SK-N-SH (cell line): ENCODE measurements around the gene GNB1L. TPM values are rescaled to one million over a fixed set of nuclear protein-coding genes. Genes with fewer than 3 reads are reported as not detected.

Source experiments
- CTCF ChIA-PET: fragments of 300-600, 350-600 bp; formaldehyde crosslinking; extraction: SDS; loops from one replicate; lab custom pipeline; 2021; lab: Yijun Ruan, JAX
- POLR2A ChIA-PET: fragments of 350-600 bp; sonication (Branson Sonifier 250); formaldehyde crosslinking; extraction: SDS; loops from one replicate; lab custom pipeline; 2020; ENCODE audit warnings: antibody characterized with exemption, inconsistent platforms; lab: Yijun Ruan, JAX
- DNase-seq: peaks from one replicate; pipeline ENCODE4 v3.0.0; 2012
- H2AFZ ChIP-seq: fragments of 200-600 bp; sonication (generic); 2 replicates; pipeline ENCODE4 v1.8.1; 2016; ENCODE audit warnings: antibody characterized with exemption, mild to moderate bottlenecking, low read depth
- H3F3A ChIP-seq: fragments of 200-600 bp; sonication (generic); replicated peaks from 2 replicates; pipeline ENCODE3; 2016; ENCODE audit warnings: antibody characterized with exemption, mild to moderate bottlenecking; ENCODE audit not compliant: insufficient read depth
- H3K27ac ChIP-seq, 2 experiments: fragments of 200-500 bp in 1 of 2; fragments of 200-600 bp in 1 of 2; sonication (Bioruptor generic) in 1 of 2; sonication (generic), shearing (Covaris generic) in 1 of 2; 2 replicates each; pipeline versions ENCODE4 v1.5.1 to v1.6.1; 2014 to 2016; ENCODE audit warnings: low read depth in 2 of 2, inconsistent platforms in 1 of 2, low read length in 1 of 2, mild to moderate bottlenecking in 1 of 2, mixed read lengths in 1 of 2
- H3K27me3 ChIP-seq: fragments of 200-600 bp; sonication (generic), shearing (Covaris generic); 2 replicates; pipeline ENCODE4 v1.6.1; 2016; ENCODE audit warnings: mixed run types; ENCODE audit not compliant: insufficient read depth
- H3K36me3 ChIP-seq, 2 experiments: fragments of 200-500 bp in 1 of 2; fragments of 200-600 bp in 1 of 2; sonication (Bioruptor generic) in 1 of 2; sonication (generic) in 1 of 2; replicated peaks in 1 of 2; 2 replicates each; pipeline versions ENCODE3 to v1.5.1; 2014 to 2016; ENCODE audit warnings: low read length in 1 of 2, mild to moderate bottlenecking in 1 of 2; ENCODE audit not compliant: insufficient read depth in 2 of 2, control insufficient read depth in 1 of 2
- H3K4me1 ChIP-seq, 2 experiments: fragments of 200-500 bp in 1 of 2; fragments of 200-600 bp in 1 of 2; sonication (Bioruptor generic) in 1 of 2; sonication (generic), shearing (Covaris generic) in 1 of 2; 2 replicates each; pipeline versions ENCODE4 v1.5.1 to v1.6.1; 2014 to 2016; ENCODE audit warnings: low read depth in 1 of 2, low read length in 1 of 2, mixed run types in 1 of 2; ENCODE audit not compliant: insufficient read depth in 2 of 2, control insufficient read depth in 1 of 2
- H3K4me2 ChIP-seq: fragments of 200-600 bp; sonication (generic), shearing (Covaris generic); 2 replicates; pipeline ENCODE4 v1.6.1; 2017; ENCODE audit warnings: mixed run types
- H3K4me3 ChIP-seq, 2 experiments: fragments of 200-500 bp in 1 of 2; fragments of 200-600 bp in 1 of 2; sonication (Bioruptor generic) in 1 of 2; sonication (generic), shearing (Covaris generic) in 1 of 2; 2 replicates each; pipeline versions ENCODE4 v1.5.1 to v1.8.1; 2014 to 2016; ENCODE audit warnings: low read depth in 2 of 2, inconsistent platforms in 1 of 2, low read length in 1 of 2, mild to moderate bottlenecking in 1 of 2, mixed read lengths in 1 of 2, moderate library complexity in 1 of 2
- H3K79me2 ChIP-seq: fragments of 200-600 bp; sonication (generic); 2 replicates; pipeline ENCODE4 v1.8.1; 2017; ENCODE audit warnings: mild to moderate bottlenecking; ENCODE audit not compliant: insufficient read depth
- H3K9ac ChIP-seq: fragments of 200-600 bp; sonication (generic); 2 replicates; pipeline ENCODE4 v1.6.1; 2017; ENCODE audit warnings: mixed run types
- H3K9me2 ChIP-seq: fragments of 200-600 bp; sonication (generic); 2 replicates; pipeline ENCODE4 v1.6.1; 2017; ENCODE audit warnings: mixed run types
- H3K9me3 ChIP-seq: fragments of 200-600 bp; sonication (generic); 2 replicates; pipeline ENCODE4 v1.6.1; 2017; ENCODE audit warnings: mixed run types, mild to moderate bottlenecking, moderate library complexity
- H4K20me1 ChIP-seq: fragments of 200-600 bp; sonication (generic); 2 replicates; pipeline ENCODE4 v1.6.1; 2017; ENCODE audit warnings: mild to moderate bottlenecking, mixed run types; ENCODE audit not compliant: insufficient read depth
- CHD2 ChIP-seq: fragments of 150-350 bp; IDR thresholded peaks from 2 replicates; pipeline ENCODE4 v1.6.1; 2018; ENCODE audit warnings: low read length; ENCODE audit not compliant: partially characterized antibody
- ELF1 ChIP-seq: IDR thresholded peaks from 2 replicates; pipeline ENCODE4 v1.4.0; 2012
- EP300 ChIP-seq, 2 experiments: IDR thresholded peaks; 2 replicates each; pipeline versions ENCODE4 v1.4.0 to v1.6.1; 2012; ENCODE audit warnings: borderline replicate concordance in 1 of 2, low read depth in 1 of 2, low read length in 1 of 2
- EZH2phosphoT487 ChIP-seq: fragments of 200-600 bp; sonication (generic); IDR thresholded peaks from 2 replicates; pipeline ENCODE4 v1.6.1; 2017; ENCODE audit warnings: low read depth, mixed run types, mild to moderate bottlenecking, antibody characterized with exemption, moderate library complexity, borderline replicate concordance
- FOSL2 ChIP-seq: IDR thresholded peaks from 2 replicates; pipeline ENCODE4 v1.4.0; 2012; ENCODE audit warnings: low read depth, mild to moderate bottlenecking, moderate library complexity, borderline replicate concordance
- FOXM1 ChIP-seq: IDR thresholded peaks from 2 replicates; pipeline ENCODE4 v1.4.0; 2012; ENCODE audit warnings: low read depth, mild to moderate bottlenecking
- GABPA ChIP-seq: IDR thresholded peaks from 2 replicates; pipeline ENCODE4 v1.4.0; 2012; ENCODE audit warnings: low read depth, mild to moderate bottlenecking
- GATA2 ChIP-seq: sonication (generic); formaldehyde crosslinking; IDR thresholded peaks from 2 replicates; pipeline ENCODE4 v1.5.0; 2020; ENCODE audit warnings: mild to moderate bottlenecking, missing genetic modification reagents
- IRF3 ChIP-seq: fragments of 150-350 bp; IDR thresholded peaks from 2 replicates; pipeline ENCODE4 v1.6.1; 2016; ENCODE audit warnings: mild to moderate bottlenecking, low read depth, low read length
- JUND ChIP-seq: IDR thresholded peaks from 2 replicates; pipeline ENCODE4 v1.4.0; 2012
- MAX ChIP-seq: IDR thresholded peaks from 2 replicates; pipeline ENCODE4 v1.4.0; 2012; ENCODE audit warnings: low read depth
- MEF2A ChIP-seq: IDR thresholded peaks from 2 replicates; pipeline ENCODE4 v1.4.0; 2012; ENCODE audit warnings: low read depth, borderline replicate concordance
- MXI1 ChIP-seq: IDR thresholded peaks from 2 replicates; pipeline ENCODE4 v1.6.1; 2012; ENCODE audit warnings: mild to moderate bottlenecking, low read depth, low read length, improper control_type of control experiment
- NFIC ChIP-seq: IDR thresholded peaks from 2 replicates; pipeline ENCODE4 v1.4.0; 2012; ENCODE audit warnings: borderline replicate concordance
- RAD21 ChIP-seq: IDR thresholded peaks from 2 replicates; pipeline ENCODE4 v1.6.1; 2012; ENCODE audit warnings: mild to moderate bottlenecking, low read length
- REST ChIP-seq: IDR thresholded peaks from 2 replicates; pipeline ENCODE4 v1.6.1; 2012; ENCODE audit warnings: mild to moderate bottlenecking, low read depth, low read length, moderate library complexity
- RFX5 ChIP-seq: IDR thresholded peaks from 2 replicates; pipeline ENCODE4 v1.6.1; 2012; ENCODE audit warnings: mild to moderate bottlenecking, improper control_type of control experiment, low read length
- SIN3A ChIP-seq: IDR thresholded peaks from 2 replicates; pipeline ENCODE4 v1.6.1; 2012; ENCODE audit warnings: low read depth, mild to moderate bottlenecking, low read length, moderate library complexity, borderline replicate concordance
- SMC3 ChIP-seq: IDR thresholded peaks from 2 replicates; pipeline ENCODE4 v1.6.1; 2012; ENCODE audit warnings: low read depth, low read length, improper control_type of control experiment
- TAF1 ChIP-seq: IDR thresholded peaks from 2 replicates; pipeline ENCODE4 v1.6.1; 2012; ENCODE audit warnings: low read depth, mild to moderate bottlenecking, low read length, moderate library complexity, borderline replicate concordance
- TCF12 ChIP-seq: IDR thresholded peaks from 2 replicates; pipeline ENCODE4 v1.4.0; 2012
- TEAD4 ChIP-seq: IDR thresholded peaks from 2 replicates; pipeline ENCODE4 v1.4.0; 2012; ENCODE audit warnings: mild to moderate bottlenecking, borderline replicate concordance; ENCODE audit not compliant: insufficient read depth
- USF2 ChIP-seq: fragments of 150-350 bp; IDR thresholded peaks from 2 replicates; pipeline ENCODE4 v1.6.1; 2017; ENCODE audit warnings: antibody characterized with exemption, low read length, low read depth, borderline replicate concordance
- YY1 ChIP-seq: IDR thresholded peaks from 2 replicates; pipeline ENCODE4 v1.4.0; 2012; ENCODE audit warnings: low read depth, mild to moderate bottlenecking
- whole genome bisulfite sequencing: methylation state at CpG from one replicate; pipeline ENCODE4 v1.1.6; 2017; ENCODE audit warnings: low lambda C conversion rate; 5-methylcytosine and 5-hydroxymethylcytosine counted together
- polyA plus RNA-seq, 3 experiments: library from polyadenylated mRNA; depleted of rRNA; stranded (reverse); fragments of >200 nt; gene quantifications; 2 replicates each; pipeline ENCODE4 v1.2.3, GENCODE V29; 2012

The GNB1L gene
- polyA plus RNA-seq, 1 of the 3 experiments (the other 2 are of a cell fraction) = 5.9 TPM

GRCh38 chr22:19789828-19790227 is 64.8 kb downstream of the GNB1L start:
- H3K4me1 ChIP-seq = no peaks in the 10 kb centered on the region

GRCh38 chr22:19789406-19789805 is 65.3 kb downstream of the GNB1L start:
- H3K36me3 ChIP-seq = peaks cover 2 to 3% of the 10 kb centered on the region in 2 experiments
- POLR2A ChIA-PET = no interaction called here
- no peaks in the 10 kb centered on the region for H3K79me2 ChIP-seq
- CTCF ChIA-PET = interaction anchor here (1.2 to 2.1 kb wide), 2 partner anchors 9 to 59 kb away, joined by 4 to 6 read pairs; no protein-coding TSS in a partner anchor
- H3K9me2 ChIP-seq = no peaks in the 10 kb centered on the region
- H3K27ac ChIP-seq = no peak overlapping the region
- 99% methylated on average over 15 of the region's 16 CpGs for WGBS
- no peak overlapping the region for H3K4me2 ChIP-seq
- no peak overlapping the region for H3K9ac ChIP-seq
- H3K4me3 ChIP-seq = no peak overlapping the region
- no peaks in the 10 kb centered on the region for H3F3A ChIP-seq
- no peaks in the 10 kb centered on the region for H4K20me1 ChIP-seq
- no peaks in the 10 kb centered on the region for H3K9me3 ChIP-seq
- H3K4me1 ChIP-seq = no peaks in the 10 kb centered on the region
- no peak overlapping the region for H2AFZ ChIP-seq
- H3K27me3 ChIP-seq = no peaks in the 10 kb centered on the region
- no peak for DNase-seq
- TF ChIP-seq FOXM1 (no peak), MEF2A (no peak), CHD2 (no peak), TAF1 (no peak), TCF12 (no peak), IRF3 (no peak), FOSL2 (no peak), YY1 (no peak), EZH2phosphoT487 (no peak), REST (no peak), GATA2 (no peak)

More at GRCh38 chr22:19789828-19790227, 64.8 kb downstream of the GNB1L start:
- no peaks in the 10 kb centered on the region for H3K9me2 ChIP-seq
- H3K4me2 ChIP-seq = no peak overlapping the region
- no peak overlapping the region for H3K9ac ChIP-seq
- H3K9me3 ChIP-seq = no peaks in the 10 kb centered on the region
- CTCF ChIA-PET = interaction anchor here (1.2 to 2.1 kb wide), 2 partner anchors 9 to 59 kb away, joined by 4 to 6 read pairs; no protein-coding TSS in a partner anchor
- H3F3A ChIP-seq = no peaks in the 10 kb centered on the region
- peaks cover 3 to 4% of the 10 kb centered on the region in 2 experiments for H3K36me3 ChIP-seq
- H3K79me2 ChIP-seq = no peaks in the 10 kb centered on the region
- 96% methylated on average over 6 of the region's 6 CpGs for WGBS
- POLR2A ChIA-PET = no interaction called here
- no peaks in the 10 kb centered on the region for H4K20me1 ChIP-seq
- no peak for DNase-seq
- TF ChIP-seq TAF1 (no peak), YY1 (no peak), RFX5 (no peak), NFIC (no peak), SIN3A (no peak), EP300 (IDR thresholded peaks at IDR 0.05; ENCODE audit: borderline replicate concordance in 1 of 2, low read depth in 1 of 2, low read length in 1 of 2) (no peak), USF2 (no peak), MXI1 (no peak), JUND (no peak), GATA2 (no peak), GABPA (no peak), CHD2 (no peak), ELF1 (no peak), TEAD4 (no peak), FOSL2 (no peak), MAX (no peak), MEF2A (no peak), SMC3 (no peak), RAD21 (no peak)
- no peaks in the 10 kb centered on the region for H3K27me3 ChIP-seq
- H2AFZ ChIP-seq = no peak overlapping the region
- no peak overlapping the region for H3K27ac ChIP-seq
- H3K4me3 ChIP-seq = no peak overlapping the region
